22Rv1 (cell line): ENCODE results near the gene ASCL1.
A peak's percentile ranks its signal among the peaks of the same experiment; 100 is the strongest.

Source experiments
- H3K27ac ChIP-seq: fragments of 450-650 bp; 2 replicates; pipeline ENCODE4 v1.5.1; 2017
- CTCF ChIP-seq: fragments of 450-650 bp; IDR thresholded peaks from 2 replicates; pipeline ENCODE4 v1.5.1; 2017; ENCODE audit warnings: mild to moderate bottlenecking
- ZFX ChIP-seq: fragments of 450-650 bp; IDR thresholded peaks from 2 replicates; pipeline ENCODE4 v1.6.1; 2017; ENCODE audit warnings: antibody characterized with exemption, borderline replicate concordance

Gene ASCL1

GRCh38 chr12:102951841-102952240 is 5.6 kb upstream of the ASCL1 start:
- no peak overlapping the region for H3K27ac ChIP-seq
- TF ChIP-seq CTCF (no peak), ZFX (no peak)

GRCh38 chr12:102953221-102953620 is 4.3 kb upstream of the ASCL1 start:
- TF ChIP-seq ZFX (no peak), CTCF (no peak)
- H3K27ac ChIP-seq, result no peak overlapping the region

- TF ChIP-seq CTCF (no peak), ZFX (no peak)
- no peak overlapping the region for H3K27ac ChIP-seq
Observed at GRCh38 chr12:102954134-102954533, 3.3 kb upstream of the ASCL1 start.

GRCh38 chr12:102955926-102956737 is 1.3 kb upstream of the ASCL1 start:
- TF ChIP-seq ZFX (no peak), CTCF (no peak)
- no peak overlapping the region for H3K27ac ChIP-seq

DNA sequence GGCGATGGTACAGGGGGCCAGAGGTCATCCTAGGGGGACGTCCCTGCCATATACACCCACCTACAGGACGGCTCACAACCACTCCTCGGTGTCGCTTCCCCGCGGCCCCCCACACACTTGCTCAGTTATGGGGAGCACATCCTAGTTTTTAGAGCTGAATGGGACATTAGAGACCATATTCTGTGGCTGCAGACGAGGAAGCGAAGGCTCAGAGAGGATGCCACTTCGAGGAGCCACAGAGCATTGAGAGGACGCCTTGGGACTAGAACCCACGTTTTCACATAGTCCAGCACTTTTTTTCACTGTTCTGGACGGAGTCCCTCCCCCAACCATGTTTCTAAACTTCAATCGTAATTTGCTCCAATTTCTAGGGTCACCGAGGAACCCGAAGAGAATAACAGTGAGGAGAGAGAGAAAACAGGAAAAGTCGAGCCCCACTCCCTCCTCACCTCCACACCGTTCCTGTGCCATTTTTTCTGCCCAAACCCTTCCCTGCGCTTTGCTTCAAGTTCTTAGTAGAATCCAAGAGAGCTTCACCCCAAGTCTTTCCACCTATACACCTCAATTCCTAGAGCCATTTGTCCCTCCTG is 641 bp upstream of the ASCL1 start:
- TF ChIP-seq ZFX, result no peak
- H3K27ac ChIP-seq, result no peak overlapping the region

- TF ChIP-seq ZFX (no peak), CTCF (peak; percentile 13)
- H3K27ac ChIP-seq, result no peak overlapping the region
Observed at GRCh38 chr12:102958073-102958829, 777 bp downstream of the ASCL1 start.

DNA sequence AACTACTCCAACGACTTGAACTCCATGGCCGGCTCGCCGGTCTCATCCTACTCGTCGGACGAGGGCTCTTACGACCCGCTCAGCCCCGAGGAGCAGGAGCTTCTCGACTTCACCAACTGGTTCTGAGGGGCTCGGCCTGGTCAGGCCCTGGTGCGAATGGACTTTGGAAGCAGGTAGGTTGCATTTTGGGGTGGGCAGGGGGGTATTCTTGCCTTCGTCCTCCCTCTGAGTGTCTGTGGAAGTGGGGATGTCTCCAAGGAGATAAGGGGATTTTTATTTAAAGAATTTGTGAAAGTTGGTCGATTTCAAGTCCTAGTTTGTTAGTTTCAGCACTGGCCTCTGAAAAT is 1.3 kb downstream of the ASCL1 start:
- TF ChIP-seq CTCF, result no peak
- TF ChIP-seq ZFX, result no peak
- no peak overlapping the region for H3K27ac ChIP-seq
